ES-I3 (cell line): Measurements from ENCODE around the gene PGLYRP4.
"Not testable (repeated sequence)": the region's sequence is repeated elsewhere in the genome, so short reads cannot be mapped to it uniquely, and the experiment has no call there.

ENCODE experiments used
- H3K36me3 ChIP-seq: 2 replicates; pipeline ENCODE4 v1.6.1; 2013; ENCODE audit warnings: mild to moderate bottlenecking, low read length, control low read depth, moderate library complexity; ENCODE audit not compliant: insufficient read depth
- H3K4me1 ChIP-seq: 2 replicates; pipeline ENCODE4 v1.6.1; 2013; ENCODE audit warnings: mild to moderate bottlenecking, control low read depth, low read length; ENCODE audit not compliant: insufficient read depth
- H3K9ac ChIP-seq: 2 replicates; pipeline ENCODE4 v1.6.1; 2013; ENCODE audit warnings: low read depth, mild to moderate bottlenecking, low read length, moderate library complexity
- H3K9me3 ChIP-seq: 2 replicates; pipeline ENCODE4 v1.6.1; 2013; ENCODE audit warnings: mild to moderate bottlenecking, low read length, moderate library complexity; ENCODE audit not compliant: control insufficient read depth, insufficient read depth

PGLYRP4 gene

DNA sequence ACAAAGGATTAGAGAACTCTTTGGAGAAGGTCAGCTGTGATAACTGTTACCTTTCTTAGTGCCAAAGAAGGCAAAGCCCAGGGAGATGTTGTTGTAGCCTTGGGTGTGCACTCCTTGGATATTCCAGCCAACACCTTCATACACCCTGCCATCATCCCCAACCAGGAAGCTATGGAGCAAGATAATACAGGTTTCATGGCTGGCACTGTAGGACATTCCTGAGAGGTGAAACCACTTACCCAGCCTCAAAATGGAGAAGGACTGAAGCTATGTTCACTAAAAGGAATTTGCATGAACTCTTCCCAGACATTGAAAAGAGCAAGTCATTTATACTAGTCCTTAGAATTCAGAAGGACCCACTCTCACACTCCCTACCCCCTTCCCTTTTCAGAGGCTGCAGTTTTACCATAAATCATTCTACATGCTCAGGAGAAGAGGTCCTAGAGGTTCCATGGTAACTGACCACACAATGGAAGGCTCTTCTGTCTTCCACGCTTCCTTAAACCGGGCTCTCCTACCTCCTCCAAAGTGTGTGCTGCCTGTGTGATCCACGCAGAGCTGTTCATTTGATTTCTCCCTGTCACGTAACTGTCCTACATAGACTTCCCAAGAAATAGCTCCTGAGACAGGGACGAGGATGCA, 5.5 kb downstream of the PGLYRP4 start:
- Histone ChIP-seq H3K36me3 (no peaks in the 10 kb centered on the region), H3K9ac (no peak overlapping the region), H3K4me1 (no peaks in the 10 kb centered on the region), H3K9me3 (no peaks in the 10 kb centered on the region)

DNA sequence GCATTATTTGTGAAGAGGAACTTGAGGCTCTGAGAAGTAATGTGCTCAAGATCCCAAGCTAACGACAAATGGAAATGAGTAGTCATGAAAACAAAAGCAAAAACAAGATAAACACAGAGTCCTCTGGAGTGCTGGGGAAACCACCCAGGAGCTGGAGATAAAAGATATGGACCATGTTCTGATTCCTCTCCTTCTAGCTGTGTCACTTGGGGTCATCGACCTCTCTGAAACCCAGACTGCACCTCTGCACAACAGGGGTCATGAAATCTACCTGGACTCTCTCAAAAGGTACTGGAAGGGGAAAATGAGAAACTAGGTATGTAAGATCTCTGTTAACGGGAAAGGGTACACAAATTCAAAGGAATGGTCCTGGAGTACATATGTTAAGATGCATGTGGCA, 6.5 kb downstream of the PGLYRP4 start:
- Histone ChIP-seq H3K9ac (no peak overlapping the region), H3K36me3 (no peaks in the 10 kb centered on the region), H3K4me1 (no peaks in the 10 kb centered on the region), H3K9me3 (no peaks in the 10 kb centered on the region)

DNA sequence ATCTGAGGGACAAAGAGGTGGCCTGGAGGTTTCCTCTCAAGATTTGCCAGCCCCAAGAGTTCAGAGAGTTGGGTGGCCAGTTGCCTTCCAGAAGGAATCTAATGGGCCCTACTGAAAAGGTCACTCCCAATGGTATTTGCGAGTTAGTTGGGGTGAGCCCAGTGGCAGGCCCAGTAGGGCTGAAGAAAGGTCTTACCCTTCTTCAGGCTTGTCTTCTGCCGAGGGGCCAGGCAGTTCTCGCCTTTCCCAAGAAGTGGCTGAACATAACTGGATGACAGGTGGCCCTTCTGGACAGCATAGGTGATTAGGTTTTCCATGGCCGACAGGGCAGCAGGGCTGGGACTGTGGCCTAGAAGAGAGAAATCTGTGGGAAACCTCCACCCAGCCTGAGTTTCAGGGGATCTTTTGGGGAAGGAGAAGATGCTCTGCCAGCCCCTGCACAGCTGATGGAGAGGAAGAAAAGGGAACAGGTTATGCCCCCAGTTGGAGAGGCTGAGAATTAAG, 7.2 kb downstream of the PGLYRP4 start:
- no peak overlapping the region for H3K9ac ChIP-seq
- H3K9me3 ChIP-seq, result no peaks in the 10 kb centered on the region
- no peaks in the 10 kb centered on the region for H3K4me1 ChIP-seq
- H3K36me3 ChIP-seq, result no peaks in the 10 kb centered on the region

DNA sequence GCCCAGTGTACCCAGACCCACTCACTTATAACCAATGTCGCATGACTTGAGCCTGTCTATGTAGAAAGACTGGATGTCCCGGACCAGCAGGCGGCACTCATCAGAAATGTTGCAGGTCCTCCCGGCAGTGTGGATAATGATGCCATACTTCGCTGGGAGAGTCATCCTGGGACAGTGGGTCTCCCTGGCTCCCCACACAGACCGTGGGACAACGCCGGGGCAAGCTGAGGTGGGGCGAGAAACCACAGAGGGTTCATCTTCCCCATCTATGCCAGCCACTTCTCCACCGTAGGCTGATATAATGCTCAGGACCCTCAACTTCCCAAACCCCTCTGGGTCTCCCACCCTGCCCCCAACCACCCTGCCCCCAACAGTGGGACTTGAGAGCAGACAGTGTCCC, 8.3 kb downstream of the PGLYRP4 start:
- H3K9me3 ChIP-seq, result no peaks in the 10 kb centered on the region
- H3K9ac ChIP-seq, result no peak overlapping the region
- no peaks in the 10 kb centered on the region for H3K4me1 ChIP-seq
- H3K36me3 ChIP-seq, result no peaks in the 10 kb centered on the region

DNA sequence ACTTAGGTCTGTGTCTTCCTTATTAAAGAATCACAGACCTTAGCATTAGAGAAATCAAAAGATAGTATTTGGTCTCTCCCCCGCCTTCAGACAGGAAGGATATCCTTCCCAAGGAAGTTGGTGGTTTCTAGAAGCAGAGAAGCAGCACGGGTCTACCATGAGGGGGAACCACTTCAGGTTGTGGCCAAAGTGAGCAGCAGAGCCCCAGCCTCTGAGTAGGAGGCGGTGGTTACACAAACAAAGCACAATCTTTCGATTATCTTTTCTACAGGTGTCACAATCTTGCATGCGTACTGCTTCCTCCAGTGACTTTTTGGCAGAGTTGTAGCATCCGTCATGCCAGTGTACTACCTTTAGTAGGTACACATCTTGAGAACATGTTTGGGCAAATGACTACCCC, 8.8 kb downstream of the PGLYRP4 start:
- no peaks in the 10 kb centered on the region for H3K36me3 ChIP-seq
- H3K4me1 ChIP-seq, result no peaks in the 10 kb centered on the region
- no peaks in the 10 kb centered on the region for H3K9me3 ChIP-seq
- H3K9ac ChIP-seq, result no peak overlapping the region

DNA sequence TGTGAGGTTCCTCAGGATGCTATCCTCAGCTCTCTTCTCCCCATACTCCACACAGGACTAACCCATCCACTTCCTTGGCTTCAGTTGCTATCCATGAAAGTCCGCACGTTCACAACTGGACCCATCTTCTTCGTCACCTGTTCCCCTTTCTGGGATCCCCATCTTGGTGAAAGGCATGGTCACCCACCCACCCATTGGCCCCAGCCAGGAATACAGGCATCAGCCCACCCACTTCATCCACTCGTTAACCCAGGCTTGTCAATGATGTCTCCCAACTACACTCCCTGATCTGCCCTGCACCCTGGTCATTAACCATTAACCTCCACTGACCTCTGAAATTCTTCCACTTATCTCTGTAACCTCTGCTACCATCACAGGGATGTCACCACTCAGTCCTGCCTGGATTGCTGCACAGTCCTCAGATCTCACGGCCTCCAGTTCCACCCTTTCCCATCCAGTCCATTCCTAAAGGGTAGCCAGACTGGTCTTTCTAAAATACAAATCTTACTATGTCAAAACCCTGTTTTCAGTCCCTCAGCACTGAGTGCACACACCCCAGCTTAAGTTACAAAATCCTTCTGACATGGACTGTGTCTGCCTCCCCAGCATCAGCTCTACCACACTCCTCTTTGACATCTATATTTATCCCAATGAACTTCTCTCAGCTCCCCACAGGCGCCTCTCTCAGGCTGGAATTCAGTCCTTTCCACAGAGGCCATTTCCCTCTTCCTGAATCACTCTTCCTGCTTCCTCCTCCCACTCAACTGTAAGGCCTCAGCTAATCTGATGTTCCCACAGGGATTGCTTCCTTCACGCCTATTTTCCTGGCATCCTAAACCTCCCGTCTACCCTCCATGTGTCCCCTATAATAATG, 10.4 kb downstream of the PGLYRP4 start:
- Histone ChIP-seq H3K9me3 (no peaks in the 10 kb centered on the region), H3K4me1 (no peaks in the 10 kb centered on the region), H3K36me3 (no peaks in the 10 kb centered on the region), H3K9ac (no peak overlapping the region)

DNA sequence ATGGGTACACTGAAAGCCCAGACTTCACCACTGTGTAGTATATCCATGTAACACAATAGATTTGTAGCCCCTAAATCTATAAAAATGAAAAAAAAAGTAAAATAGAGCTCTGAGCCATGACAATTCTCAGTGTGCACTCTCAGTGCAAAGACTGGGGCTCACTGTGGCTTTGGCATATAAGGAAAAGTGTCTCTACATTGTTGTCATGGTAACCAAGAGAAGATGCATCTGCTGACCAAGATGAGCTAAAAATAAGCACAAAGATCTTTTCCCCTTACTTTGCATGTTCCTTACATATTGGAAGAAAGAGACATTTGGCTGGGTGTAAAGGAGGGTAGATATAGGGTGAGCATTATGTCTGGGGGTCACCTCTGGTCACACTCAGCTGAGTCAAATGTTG, 12.0 kb downstream of the PGLYRP4 start:
- Histone ChIP-seq H3K4me1 (no peaks in the 10 kb centered on the region), H3K9me3 (no peaks in the 10 kb centered on the region), H3K9ac (no peak overlapping the region), H3K36me3 (no peaks in the 10 kb centered on the region)

DNA sequence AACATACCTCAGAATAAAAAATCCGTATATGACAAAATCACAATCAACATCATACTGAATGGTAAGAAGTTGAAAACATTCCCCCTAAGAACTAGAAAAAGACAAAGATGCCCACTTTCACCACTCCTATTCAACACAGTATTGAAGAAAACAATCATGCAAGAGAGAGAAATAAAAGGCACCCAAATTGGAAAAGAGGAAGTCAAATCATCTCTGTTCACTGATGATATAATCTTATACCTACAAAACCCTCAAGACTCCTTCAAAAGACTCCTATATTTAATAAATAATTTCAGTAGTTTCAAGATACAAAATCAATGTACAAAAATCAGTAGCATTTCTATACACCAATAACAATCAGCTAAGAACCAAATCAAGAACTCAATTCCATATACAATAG, 14.7 kb downstream of the PGLYRP4 start:
- Histone ChIP-seq H3K9me3 (0 out of 2 replicates have a peak, but pooled peaks cover 4% of the 10 kb centered on the region), H3K4me1 (no peaks in the 10 kb centered on the region), H3K9ac (no peak overlapping the region), H3K36me3 (no peaks in the 10 kb centered on the region)

DNA sequence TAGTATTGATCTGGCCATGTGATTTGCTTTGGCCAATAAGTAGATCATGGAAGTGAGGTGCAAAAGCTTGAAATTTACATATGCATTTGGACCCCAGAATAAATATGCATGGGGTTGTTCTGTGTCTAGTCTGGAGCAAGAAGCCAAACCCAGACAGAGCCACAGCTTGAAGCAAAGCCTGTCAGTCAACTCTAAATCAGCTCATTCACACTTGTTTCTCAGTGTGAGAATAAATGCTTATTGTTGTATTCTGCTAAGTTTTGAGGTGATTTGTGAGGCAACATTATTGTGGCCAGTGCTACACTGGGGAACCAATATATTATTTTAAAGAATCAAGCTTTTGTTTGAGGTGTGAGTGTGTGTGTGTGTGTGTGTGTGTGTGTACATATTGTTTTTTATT, 23.7 kb downstream of the PGLYRP4 start:
- Histone ChIP-seq H3K9ac (no peak overlapping the region), H3K4me1 (no peaks in the 10 kb centered on the region), H3K36me3 (no peaks in the 10 kb centered on the region), H3K9me3 (peaks cover 11% of the 10 kb centered on the region)

DNA sequence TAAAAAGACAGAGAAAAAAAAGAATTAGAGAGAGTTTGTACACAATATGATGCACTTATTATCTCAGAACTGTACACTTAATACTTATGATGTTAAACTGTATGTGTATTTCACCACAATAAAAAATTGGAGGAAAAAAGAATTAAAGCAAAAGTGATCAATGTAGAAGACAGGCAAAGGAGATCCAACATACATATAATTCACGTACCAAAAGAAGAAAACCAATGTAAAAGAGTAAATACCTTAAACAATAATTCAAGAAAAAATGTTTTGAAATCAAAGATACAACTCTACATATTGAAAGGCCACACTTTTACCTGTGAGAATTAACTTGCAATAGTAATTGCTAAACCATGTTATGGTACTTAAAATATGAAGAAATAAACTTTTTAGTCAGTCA, 26.1 kb downstream of the PGLYRP4 start:
- Histone ChIP-seq H3K4me1 (no peaks in the 10 kb centered on the region), H3K9ac (no peak overlapping the region), H3K36me3 (no peaks in the 10 kb centered on the region), H3K9me3 (peaks cover 7% of the 10 kb centered on the region)

DNA sequence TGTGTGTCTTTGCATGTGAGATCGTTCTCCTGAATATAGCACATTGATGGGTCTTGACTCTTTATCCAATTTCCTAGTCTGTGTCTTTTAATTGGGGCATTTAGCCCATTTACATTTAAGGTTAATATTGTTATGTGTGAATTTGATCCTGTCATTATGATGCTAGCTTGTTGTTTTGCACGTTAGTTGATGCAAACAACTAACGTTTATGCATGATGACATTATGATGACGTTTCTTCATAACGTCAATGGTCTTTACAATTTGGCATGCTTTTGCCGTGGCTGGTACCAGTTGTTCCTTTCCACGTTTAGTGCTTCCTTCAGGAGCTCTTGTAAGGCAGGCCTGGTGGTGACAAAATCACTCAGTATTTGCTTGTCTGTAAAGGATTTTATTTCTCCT, 30.5 kb downstream of the PGLYRP4 start:
- H3K9ac ChIP-seq, H3K4me1 ChIP-seq, H3K9me3 ChIP-seq, H3K36me3 ChIP-seq: not testable (repeated sequence)

DNA sequence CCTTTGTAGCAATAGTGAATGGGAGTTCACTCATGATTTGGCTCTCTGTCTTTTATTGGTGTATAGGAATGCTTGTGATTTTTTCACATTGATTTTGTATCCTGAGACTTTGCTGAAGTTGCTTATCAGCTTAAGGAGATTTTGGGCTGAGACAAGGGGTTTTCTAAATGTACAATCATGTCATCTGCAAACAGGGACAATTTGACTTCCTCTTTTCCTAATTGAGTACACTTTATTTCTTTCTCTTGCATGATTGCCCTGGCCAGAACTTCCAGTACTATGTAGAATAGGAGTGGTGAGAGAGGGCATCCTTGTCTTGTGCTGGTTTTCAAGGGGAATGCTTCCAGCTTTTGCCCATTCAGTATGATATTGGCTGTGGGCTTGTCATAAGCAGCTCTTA, 32.6 kb downstream of the PGLYRP4 start:
- not testable (repeated sequence) for H3K4me1 ChIP-seq, H3K36me3 ChIP-seq, H3K9ac ChIP-seq, H3K9me3 ChIP-seq

DNA sequence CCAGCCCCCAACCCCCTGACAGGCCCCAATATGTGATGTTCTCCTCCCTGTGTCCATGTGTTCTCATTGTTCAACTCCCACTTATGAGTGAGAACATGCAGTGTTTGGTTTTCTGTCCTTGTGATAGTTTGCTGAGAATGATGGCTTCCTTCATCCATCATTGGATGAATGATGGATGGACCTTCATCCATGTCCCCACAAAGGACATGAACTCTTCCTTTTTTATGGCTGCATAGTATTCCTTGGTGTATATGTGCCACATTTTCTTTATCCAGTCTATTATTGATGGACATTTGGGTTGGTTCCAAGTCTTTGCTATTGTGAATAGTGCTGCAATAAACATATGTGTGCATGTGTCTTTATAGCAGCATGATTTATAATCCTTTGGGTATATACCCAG, 34.3 kb downstream of the PGLYRP4 start:
- H3K36me3 ChIP-seq, H3K9me3 ChIP-seq, H3K9ac ChIP-seq: not testable (repeated sequence)

DNA sequence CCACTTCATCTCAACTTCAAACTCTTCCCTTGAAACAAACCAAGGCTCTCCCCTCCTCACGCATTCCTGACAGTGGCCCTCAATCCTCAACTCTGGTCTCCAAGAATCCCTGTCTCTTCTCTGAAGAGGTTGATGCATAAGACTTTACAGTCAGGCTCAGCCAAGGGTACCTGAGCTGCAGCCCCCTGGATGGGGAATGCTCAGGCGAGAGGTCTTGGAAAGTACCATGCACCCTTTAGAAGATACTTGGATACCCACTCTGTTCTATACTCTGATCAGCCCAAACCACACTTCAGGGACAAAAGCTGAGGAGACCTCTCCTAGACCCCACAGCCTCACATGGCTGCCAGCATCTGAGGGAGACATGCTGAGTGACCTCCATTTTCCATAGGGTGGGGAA, 35.4 kb downstream of the PGLYRP4 start:
- Histone ChIP-seq H3K36me3 (no peaks in the 10 kb centered on the region), H3K4me1 (no peaks in the 10 kb centered on the region), H3K9me3 (no peaks in the 10 kb centered on the region), H3K9ac (no peak overlapping the region)

More for the DNA sequence above, 34.3 kb downstream of the PGLYRP4 start:
- not testable (repeated sequence) for H3K4me1 ChIP-seq

DNA sequence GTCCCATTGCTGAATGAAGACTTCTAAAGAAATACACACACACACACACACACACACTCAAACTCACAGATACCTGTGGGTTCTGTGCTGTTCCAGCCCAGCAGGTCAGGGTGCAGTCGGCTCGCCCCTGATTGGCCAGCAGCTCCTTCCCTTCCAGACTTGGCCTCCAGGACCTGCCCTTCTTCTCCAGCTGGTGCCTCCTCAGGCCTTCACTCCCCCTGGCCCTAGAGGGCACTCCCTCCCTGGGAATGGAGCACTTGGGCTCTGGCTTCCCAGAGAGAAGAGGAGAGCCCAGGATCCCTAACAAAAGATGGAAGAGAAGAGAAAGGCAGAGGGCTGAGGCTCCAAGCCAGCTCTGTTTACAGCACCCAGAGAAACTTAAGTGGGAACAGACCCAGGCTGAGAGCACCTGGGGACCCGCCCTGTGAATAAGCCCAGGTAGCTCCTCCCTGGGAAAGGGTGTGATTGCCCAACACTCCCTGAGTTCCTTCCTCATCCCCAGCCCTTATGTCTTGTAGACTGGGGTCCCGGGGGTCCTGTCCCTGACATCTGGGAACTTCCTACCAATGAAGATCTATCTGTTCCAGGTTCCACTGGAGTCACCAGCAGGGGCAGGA, 36.0 kb downstream of the PGLYRP4 start, which contains the start of gene PGLYRP3:
Gene PGLYRP3, minus strand, starts transcription at position 383 of the 617 bp plus-strand sequence. CDS start 2,287 bp downstream, outside the sequence.
- no peaks in the 10 kb centered on the region for H3K9me3 ChIP-seq
- no peaks in the 10 kb centered on the region for H3K36me3 ChIP-seq
- H3K9ac ChIP-seq, result no peak within 1 kb of the TSS
- H3K4me1 ChIP-seq, result no peaks in the 10 kb centered on the region
